ENCODE data around the gene FRMD4A.

Gene FRMD4A

DNA sequence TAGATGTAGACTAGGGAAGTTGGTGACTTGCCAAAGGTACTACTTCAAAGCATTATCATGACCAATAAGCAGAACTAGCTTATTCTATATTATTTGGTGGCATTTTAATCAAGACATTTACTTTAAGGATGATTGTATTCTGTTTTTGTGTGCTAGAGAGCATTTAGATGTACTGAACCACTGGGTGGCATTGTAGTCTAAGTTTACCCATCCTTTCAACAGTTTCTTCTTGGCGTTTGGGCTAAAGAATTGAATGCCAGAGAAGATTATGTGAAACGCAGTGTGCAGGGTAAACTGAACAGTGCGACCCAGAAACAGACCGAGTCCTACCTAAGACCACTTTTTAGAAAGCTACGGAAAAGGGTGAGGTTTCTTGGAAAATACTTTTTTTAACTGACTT, 717.2 kb downstream of the FRMD4A start:
- Histone ChIP-seq H3K36me3 (ENCODE audit: control insufficient read depth, insufficient read depth, low read length) (peaks cover 9% of the 10 kb centered on the region), H3K4me3 (ENCODE audit: low read length) (no peak overlapping the region), H3K4me1 (ENCODE audit: control insufficient read depth, insufficient read depth, low read length) (peaks cover 8% of the 10 kb centered on the region), H3K27ac (ENCODE audit: low read depth, low read length) (no peak overlapping the region), H3K27me3 (ENCODE audit: control insufficient read depth, insufficient read depth, low read length) (no peaks in the 10 kb centered on the region), H3K9ac (ENCODE audit: low read length) (no peak overlapping the region)

GRCh38 chr10:13612654-13613373, 717.9 kb downstream of the FRMD4A start:
- H3K36me3 ChIP-seq (ENCODE audit: control insufficient read depth, insufficient read depth, low read length) = peaks cover 9% of the 10 kb centered on the region

DNA sequence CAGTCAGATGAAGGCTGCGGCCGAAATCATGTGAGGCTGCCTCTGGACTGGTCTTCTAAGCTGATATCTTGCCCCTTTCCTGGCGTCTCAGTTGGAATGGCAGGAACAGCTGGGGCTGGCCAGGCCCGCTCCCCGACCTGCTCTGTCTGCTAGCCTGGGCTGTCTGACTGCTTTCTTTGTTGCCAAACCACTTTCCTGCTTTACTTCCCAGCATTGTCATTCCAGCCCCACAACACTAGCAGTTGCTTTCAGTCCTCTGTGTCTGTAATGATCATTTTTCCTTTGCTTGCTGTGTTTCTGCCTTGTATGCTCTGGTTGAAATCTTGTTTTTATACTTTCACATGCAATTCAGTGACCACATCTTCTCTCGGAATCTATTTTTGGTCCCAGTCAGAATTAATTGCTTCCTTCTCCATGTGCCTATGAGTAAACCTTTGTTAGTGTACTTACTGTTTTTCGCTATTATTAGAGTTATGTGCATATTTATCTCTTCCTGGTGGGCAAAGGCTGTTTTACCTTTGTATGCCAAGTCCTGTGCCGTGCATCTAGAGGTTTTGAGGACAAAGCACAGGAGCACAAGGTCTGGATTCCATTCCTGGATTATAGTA, 722.4 kb downstream of the FRMD4A start:
- H3K36me3 ChIP-seq (ENCODE audit: control insufficient read depth, insufficient read depth, low read length) = peaks cover 13% of the 10 kb centered on the region
- no peak overlapping the region for H3K9ac ChIP-seq (ENCODE audit: low read length)
- no peaks in the 10 kb centered on the region for H3K4me1 ChIP-seq (ENCODE audit: control insufficient read depth, insufficient read depth, low read length)
- no peak overlapping the region for H3K4me3 ChIP-seq (ENCODE audit: low read length)
- no peaks in the 10 kb centered on the region for H3K27me3 ChIP-seq (ENCODE audit: control insufficient read depth, insufficient read depth, low read length)
- no peak overlapping the region for H3K27ac ChIP-seq (ENCODE audit: low read depth, low read length)

More at GRCh38 chr10:13612654-13613373, 717.9 kb downstream of the FRMD4A start:
- no peak overlapping the region for H3K27ac ChIP-seq (ENCODE audit: low read depth, low read length)
- no peak overlapping the region for H3K4me3 ChIP-seq (ENCODE audit: low read length)
- H3K27me3 ChIP-seq (ENCODE audit: control insufficient read depth, insufficient read depth, low read length) = no peaks in the 10 kb centered on the region
- H3K4me1 ChIP-seq (ENCODE audit: control insufficient read depth, insufficient read depth, low read length) = peaks cover 8% of the 10 kb centered on the region
- H3K9ac ChIP-seq (ENCODE audit: low read length) = no peak overlapping the region

DNA sequence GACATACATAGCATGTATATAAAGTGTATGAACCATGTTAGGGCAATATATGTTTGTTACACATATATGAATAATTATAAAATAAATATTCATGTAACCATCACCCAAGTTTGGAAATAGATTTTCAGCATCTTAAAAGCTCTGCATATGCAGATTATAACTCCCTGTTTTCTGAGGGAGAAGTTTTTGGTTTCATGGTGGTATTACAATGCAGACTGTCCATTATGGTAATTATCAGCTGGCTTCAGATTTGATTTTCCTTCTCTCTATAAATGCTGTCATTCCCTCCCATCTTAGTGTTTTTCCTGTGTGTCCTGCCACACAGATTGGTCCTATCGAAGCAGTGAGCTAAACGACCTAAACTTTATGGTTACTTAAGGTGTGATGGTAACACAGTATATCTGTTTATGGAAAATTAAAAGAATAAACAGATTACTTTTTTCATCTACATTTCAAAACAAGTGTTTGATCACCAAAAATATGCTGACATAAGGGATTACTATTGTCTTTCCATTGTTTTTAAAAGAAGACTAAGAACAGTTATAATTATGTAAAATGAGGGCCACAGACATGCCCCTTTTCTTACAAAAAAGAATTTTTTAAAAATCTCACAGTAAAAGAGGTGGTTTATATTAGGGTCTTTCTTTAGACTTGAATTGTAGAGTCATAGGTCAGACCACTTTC, 726.2 kb downstream of the FRMD4A start:
- Histone ChIP-seq H3K27me3 (ENCODE audit: control insufficient read depth, insufficient read depth, low read length) (no peaks in the 10 kb centered on the region), H3K9ac (ENCODE audit: low read length) (no peak overlapping the region), H3K4me1 (ENCODE audit: control insufficient read depth, insufficient read depth, low read length) (no peaks in the 10 kb centered on the region), H3K36me3 (ENCODE audit: control insufficient read depth, insufficient read depth, low read length) (peaks cover 13% of the 10 kb centered on the region), H3K27ac (ENCODE audit: low read depth, low read length) (no peak overlapping the region), H3K4me3 (ENCODE audit: low read length) (no peak overlapping the region)

- Histone ChIP-seq H3K9ac (ENCODE audit: low read length) (no peak overlapping the region), H3K36me3 (ENCODE audit: control insufficient read depth, insufficient read depth, low read length) (peaks cover 6% of the 10 kb centered on the region), H3K27me3 (ENCODE audit: control insufficient read depth, insufficient read depth, low read length) (no peaks in the 10 kb centered on the region), H3K4me1 (ENCODE audit: control insufficient read depth, insufficient read depth, low read length) (no peaks in the 10 kb centered on the region), H3K4me3 (ENCODE audit: low read length) (no peak overlapping the region), H3K27ac (ENCODE audit: low read depth, low read length) (no peak overlapping the region)
Measured at GRCh38 chr10:13597909-13598308, 732.8 kb downstream of the FRMD4A start.

DNA sequence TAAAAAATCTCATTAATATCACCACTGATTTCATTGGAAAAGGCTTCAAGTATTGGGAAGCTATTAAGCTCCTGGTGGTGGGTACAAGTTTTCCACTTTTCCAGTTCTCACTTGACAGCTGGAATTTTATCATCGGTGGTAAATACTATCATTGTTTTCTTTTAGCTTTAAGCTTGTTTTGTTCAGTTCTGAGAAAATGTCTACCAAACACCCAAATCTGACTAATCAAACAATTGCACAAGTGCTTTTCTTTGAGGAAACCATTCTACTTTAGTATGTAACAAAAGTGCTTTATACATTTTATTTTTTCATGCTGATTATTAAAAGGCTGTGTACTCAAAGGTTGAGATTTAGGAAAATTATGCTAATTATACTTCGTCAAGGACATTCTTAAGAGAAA, 736.1 kb downstream of the FRMD4A start:
- Histone ChIP-seq H3K9ac (ENCODE audit: low read length) (no peak overlapping the region), H3K4me1 (ENCODE audit: control insufficient read depth, insufficient read depth, low read length) (no peaks in the 10 kb centered on the region), H3K4me3 (ENCODE audit: low read length) (no peak overlapping the region), H3K27me3 (ENCODE audit: control insufficient read depth, insufficient read depth, low read length) (no peaks in the 10 kb centered on the region), H3K27ac (ENCODE audit: low read depth, low read length) (no peak overlapping the region), H3K36me3 (ENCODE audit: control insufficient read depth, insufficient read depth, low read length) (no peaks in the 10 kb centered on the region)
